AG04449 (cell line): ENCODE data around the gene CTNNAL1.

Source experiments
- CTCF ChIA-PET: fragments of 350-600 bp; formaldehyde crosslinking; extraction: SDS; loops from one replicate; lab custom pipeline; 2021; ENCODE audit warnings: antibody characterized with exemption; lab: Yijun Ruan, JAX
- POLR2A ChIA-PET: fragments of 400-600, 350-600 bp; formaldehyde crosslinking; extraction: SDS; loops from one replicate; lab custom pipeline; 2020; ENCODE audit warnings: antibody characterized with exemption, inconsistent platforms; lab: Yijun Ruan, JAX
- DNase-seq: peaks from one replicate; pipeline ENCODE4 v3.0.0-alpha.2; 2010; ENCODE audit warnings: low read depth, low spot score
- H3K4me3 ChIP-seq: 2 replicates; pipeline ENCODE4 v1.5.1; 2011; ENCODE audit warnings: low read depth, mild to moderate bottlenecking, control low read depth, low read length
- TF ChIP-seq, protein P1 (sequence below): IDR thresholded peaks from one replicate; pipeline ENCODE4 v1.5.1; 2011; ENCODE audit warnings: mild to moderate bottlenecking, moderate library complexity, low read length, control low read depth, inconsistent platforms; ENCODE audit not compliant: insufficient read depth; ENCODE audit errors: missing control alignments

The CTNNAL1 gene

DNA sequence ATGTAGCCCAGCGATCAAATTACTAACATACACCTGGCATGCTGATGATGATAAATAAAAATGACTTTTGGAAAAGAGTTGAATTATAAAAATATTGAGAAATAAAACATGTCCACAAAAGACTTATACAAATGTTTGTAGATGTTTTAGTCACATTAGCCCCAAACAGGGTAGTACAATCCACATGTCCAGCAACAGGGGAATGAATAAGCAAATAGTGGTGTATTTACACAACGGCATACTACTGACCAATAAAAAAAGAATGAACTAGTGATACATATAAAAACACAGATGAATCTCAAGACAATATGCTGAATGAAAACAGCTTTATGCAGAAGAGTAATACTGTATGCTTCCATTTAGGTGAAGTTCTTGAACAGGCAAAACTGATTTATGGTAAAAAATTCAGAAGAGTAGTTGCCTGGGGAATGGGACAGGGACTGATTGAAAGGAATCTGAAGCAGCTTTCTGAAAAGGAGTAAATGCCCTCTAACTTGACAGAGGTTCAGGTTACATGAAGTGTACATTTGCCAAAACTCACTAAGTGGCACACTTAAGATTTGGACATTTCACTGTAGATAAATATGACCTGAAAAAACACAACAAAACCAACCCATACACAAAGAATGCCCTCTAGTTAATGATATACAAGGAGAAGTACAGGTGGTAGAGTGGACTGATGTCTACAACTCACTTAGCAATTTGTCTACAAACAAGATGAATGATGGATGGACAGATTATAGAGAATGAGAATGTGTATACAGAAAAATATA, 115.8 kb downstream of the CTNNAL1 start:
- POLR2A ChIA-PET, result no interaction called here
- CTCF ChIA-PET, result interaction anchor here (1.3 kb wide), 1 partner anchor 8 kb away, joined by 3 read pairs; no protein-coding TSS in a partner anchor

DNA sequence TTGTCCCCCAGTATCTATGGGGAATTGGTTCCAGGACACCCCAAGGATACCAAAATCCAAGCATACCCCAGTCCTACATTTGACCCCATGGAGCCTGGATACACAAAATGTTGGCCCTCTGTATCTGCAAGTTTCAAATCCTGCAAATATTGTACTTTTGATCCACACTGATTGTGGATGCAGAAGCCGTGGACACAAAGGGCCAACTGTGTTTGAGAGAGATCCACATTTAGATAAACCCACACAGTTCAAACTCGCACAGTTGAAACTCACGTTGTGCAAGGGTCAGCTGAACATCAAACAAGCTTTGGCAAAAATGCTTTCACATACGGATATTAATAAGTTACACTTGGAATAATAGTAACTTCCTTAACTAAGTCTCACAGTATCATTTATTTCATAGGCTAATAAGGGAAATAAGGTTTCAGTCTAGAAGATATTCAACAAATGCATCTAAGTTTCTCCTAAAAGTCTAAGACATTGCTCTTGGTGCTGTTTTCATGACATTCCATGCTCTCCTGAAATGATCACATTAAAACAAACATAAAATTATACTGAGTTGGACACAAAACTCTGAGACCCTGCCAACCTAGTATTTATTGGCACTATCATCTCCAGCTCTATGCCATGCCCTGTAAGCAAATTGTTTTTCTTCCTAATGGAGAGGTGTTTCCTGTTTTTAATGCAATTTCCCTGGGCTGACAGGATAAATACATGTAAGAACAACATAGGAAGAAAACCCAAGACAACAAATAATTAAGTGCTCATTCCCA, 118.9 kb downstream of the CTNNAL1 start:
- TF ChIP-seq, protein P1, sequence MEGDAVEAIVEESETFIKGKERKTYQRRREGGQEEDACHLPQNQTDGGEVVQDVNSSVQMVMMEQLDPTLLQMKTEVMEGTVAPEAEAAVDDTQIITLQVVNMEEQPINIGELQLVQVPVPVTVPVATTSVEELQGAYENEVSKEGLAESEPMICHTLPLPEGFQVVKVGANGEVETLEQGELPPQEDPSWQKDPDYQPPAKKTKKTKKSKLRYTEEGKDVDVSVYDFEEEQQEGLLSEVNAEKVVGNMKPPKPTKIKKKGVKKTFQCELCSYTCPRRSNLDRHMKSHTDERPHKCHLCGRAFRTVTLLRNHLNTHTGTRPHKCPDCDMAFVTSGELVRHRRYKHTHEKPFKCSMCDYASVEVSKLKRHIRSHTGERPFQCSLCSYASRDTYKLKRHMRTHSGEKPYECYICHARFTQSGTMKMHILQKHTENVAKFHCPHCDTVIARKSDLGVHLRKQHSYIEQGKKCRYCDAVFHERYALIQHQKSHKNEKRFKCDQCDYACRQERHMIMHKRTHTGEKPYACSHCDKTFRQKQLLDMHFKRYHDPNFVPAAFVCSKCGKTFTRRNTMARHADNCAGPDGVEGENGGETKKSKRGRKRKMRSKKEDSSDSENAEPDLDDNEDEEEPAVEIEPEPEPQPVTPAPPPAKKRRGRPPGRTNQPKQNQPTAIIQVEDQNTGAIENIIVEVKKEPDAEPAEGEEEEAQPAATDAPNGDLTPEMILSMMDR, result no peak
- DNase-seq, result no peak
- ChIA-PET CTCF (no interaction called here), POLR2A (no interaction called here)
- no peak overlapping the region for H3K4me3 ChIP-seq

More for the DNA sequence above, 115.8 kb downstream of the CTNNAL1 start:
- H3K4me3 ChIP-seq, result no peak overlapping the region
- DNase-seq, result no peak
- TF ChIP-seq, protein P1, result no peak
